SK-N-SH (cell line): ENCODE measurements around the gene DSTN. TPM values are rescaled to one million over a fixed set of nuclear protein-coding genes. Genes with fewer than 3 reads are reported as not detected.

Experiments used
- CTCF ChIA-PET: fragments of 300-600, 350-600 bp; formaldehyde crosslinking; extraction: SDS; loops from one replicate; lab custom pipeline; 2021; lab: Yijun Ruan, JAX
- POLR2A ChIA-PET: fragments of 350-600 bp; sonication (Branson Sonifier 250); formaldehyde crosslinking; extraction: SDS; loops from one replicate; lab custom pipeline; 2020; ENCODE audit warnings: antibody characterized with exemption, inconsistent platforms; lab: Yijun Ruan, JAX
- DNase-seq: peaks from one replicate; pipeline ENCODE4 v3.0.0; 2012
- H2AFZ ChIP-seq: fragments of 200-600 bp; sonication (generic); 2 replicates; pipeline ENCODE4 v1.8.1; 2016; ENCODE audit warnings: antibody characterized with exemption, mild to moderate bottlenecking, low read depth
- H3F3A ChIP-seq: fragments of 200-600 bp; sonication (generic); replicated peaks from 2 replicates; pipeline ENCODE3; 2016; ENCODE audit warnings: antibody characterized with exemption, mild to moderate bottlenecking; ENCODE audit not compliant: insufficient read depth
- H3K27ac ChIP-seq, 2 experiments: fragments of 200-500 bp in 1 of 2; fragments of 200-600 bp in 1 of 2; sonication (Bioruptor generic) in 1 of 2; sonication (generic), shearing (Covaris generic) in 1 of 2; 2 replicates each; pipeline versions ENCODE4 v1.5.1 to v1.6.1; 2014 to 2016; ENCODE audit warnings: low read depth in 2 of 2, inconsistent platforms in 1 of 2, low read length in 1 of 2, mild to moderate bottlenecking in 1 of 2, mixed read lengths in 1 of 2
- H3K27me3 ChIP-seq: fragments of 200-600 bp; sonication (generic), shearing (Covaris generic); 2 replicates; pipeline ENCODE4 v1.6.1; 2016; ENCODE audit warnings: mixed run types; ENCODE audit not compliant: insufficient read depth
- H3K36me3 ChIP-seq, 2 experiments: fragments of 200-500 bp in 1 of 2; fragments of 200-600 bp in 1 of 2; sonication (Bioruptor generic) in 1 of 2; sonication (generic) in 1 of 2; replicated peaks in 1 of 2; 2 replicates each; pipeline versions ENCODE3 to v1.5.1; 2014 to 2016; ENCODE audit warnings: low read length in 1 of 2, mild to moderate bottlenecking in 1 of 2; ENCODE audit not compliant: insufficient read depth in 2 of 2, control insufficient read depth in 1 of 2
- H3K4me1 ChIP-seq, 2 experiments: fragments of 200-500 bp in 1 of 2; fragments of 200-600 bp in 1 of 2; sonication (Bioruptor generic) in 1 of 2; sonication (generic), shearing (Covaris generic) in 1 of 2; 2 replicates each; pipeline versions ENCODE4 v1.5.1 to v1.6.1; 2014 to 2016; ENCODE audit warnings: low read depth in 1 of 2, low read length in 1 of 2, mixed run types in 1 of 2; ENCODE audit not compliant: insufficient read depth in 2 of 2, control insufficient read depth in 1 of 2
- H3K4me2 ChIP-seq: fragments of 200-600 bp; sonication (generic), shearing (Covaris generic); 2 replicates; pipeline ENCODE4 v1.6.1; 2017; ENCODE audit warnings: mixed run types
- H3K4me3 ChIP-seq, 2 experiments: fragments of 200-500 bp in 1 of 2; fragments of 200-600 bp in 1 of 2; sonication (Bioruptor generic) in 1 of 2; sonication (generic), shearing (Covaris generic) in 1 of 2; 2 replicates each; pipeline versions ENCODE4 v1.5.1 to v1.8.1; 2014 to 2016; ENCODE audit warnings: low read depth in 2 of 2, inconsistent platforms in 1 of 2, low read length in 1 of 2, mild to moderate bottlenecking in 1 of 2, mixed read lengths in 1 of 2, moderate library complexity in 1 of 2
- H3K79me2 ChIP-seq: fragments of 200-600 bp; sonication (generic); 2 replicates; pipeline ENCODE4 v1.8.1; 2017; ENCODE audit warnings: mild to moderate bottlenecking; ENCODE audit not compliant: insufficient read depth
- H3K9ac ChIP-seq: fragments of 200-600 bp; sonication (generic); 2 replicates; pipeline ENCODE4 v1.6.1; 2017; ENCODE audit warnings: mixed run types
- H3K9me2 ChIP-seq: fragments of 200-600 bp; sonication (generic); 2 replicates; pipeline ENCODE4 v1.6.1; 2017; ENCODE audit warnings: mixed run types
- H3K9me3 ChIP-seq: fragments of 200-600 bp; sonication (generic); 2 replicates; pipeline ENCODE4 v1.6.1; 2017; ENCODE audit warnings: mixed run types, mild to moderate bottlenecking, moderate library complexity
- H4K20me1 ChIP-seq: fragments of 200-600 bp; sonication (generic); 2 replicates; pipeline ENCODE4 v1.6.1; 2017; ENCODE audit warnings: mild to moderate bottlenecking, mixed run types; ENCODE audit not compliant: insufficient read depth
- CHD2 ChIP-seq: fragments of 150-350 bp; IDR thresholded peaks from 2 replicates; pipeline ENCODE4 v1.6.1; 2018; ENCODE audit warnings: low read length; ENCODE audit not compliant: partially characterized antibody
- FOSL2 ChIP-seq: IDR thresholded peaks from 2 replicates; pipeline ENCODE4 v1.4.0; 2012; ENCODE audit warnings: low read depth, mild to moderate bottlenecking, moderate library complexity, borderline replicate concordance
- GATA2 ChIP-seq: sonication (generic); formaldehyde crosslinking; IDR thresholded peaks from 2 replicates; pipeline ENCODE4 v1.5.0; 2020; ENCODE audit warnings: mild to moderate bottlenecking, missing genetic modification reagents
- JUND ChIP-seq: IDR thresholded peaks from 2 replicates; pipeline ENCODE4 v1.4.0; 2012
- RCOR1 ChIP-seq: fragments of 150-350 bp; IDR thresholded peaks from 2 replicates; pipeline ENCODE4 v1.6.1; 2017; ENCODE audit warnings: antibody characterized with exemption, low read length
- RXRA ChIP-seq: IDR thresholded peaks from 2 replicates; pipeline ENCODE4 v1.4.0; 2012; ENCODE audit warnings: low read depth, mild to moderate bottlenecking, borderline replicate concordance
- SIN3A ChIP-seq: IDR thresholded peaks from 2 replicates; pipeline ENCODE4 v1.6.1; 2012; ENCODE audit warnings: low read depth, mild to moderate bottlenecking, low read length, moderate library complexity, borderline replicate concordance
- SMC3 ChIP-seq: IDR thresholded peaks from 2 replicates; pipeline ENCODE4 v1.6.1; 2012; ENCODE audit warnings: low read depth, low read length, improper control_type of control experiment
- TAF1 ChIP-seq: IDR thresholded peaks from 2 replicates; pipeline ENCODE4 v1.6.1; 2012; ENCODE audit warnings: low read depth, mild to moderate bottlenecking, low read length, moderate library complexity, borderline replicate concordance
- TCF12 ChIP-seq: IDR thresholded peaks from 2 replicates; pipeline ENCODE4 v1.4.0; 2012
- WGBS: methylation state at CpG from one replicate; pipeline ENCODE4 v1.1.6; 2017; ENCODE audit warnings: low lambda C conversion rate; 5-methylcytosine and 5-hydroxymethylcytosine counted together
- polyA plus RNA-seq, 3 experiments: library from polyadenylated mRNA; depleted of rRNA; stranded (reverse); fragments of >200 nt; gene quantifications; 2 replicates each; pipeline ENCODE4 v1.2.3, GENCODE V29; 2012
- TF ChIP-seq, protein P1 (sequence below): IDR thresholded peaks from 2 replicates; pipeline ENCODE4 v1.4.0; 2012; ENCODE audit warnings: low read depth, borderline replicate concordance
- TF ChIP-seq, protein P2 (sequence below): fragments of 150-350 bp; IDR thresholded peaks from 2 replicates; pipeline ENCODE4 v1.6.1; 2016; ENCODE audit warnings: mild to moderate bottlenecking, low read depth, low read length
- TF ChIP-seq, protein P3 (sequence below): IDR thresholded peaks from 2 replicates; pipeline ENCODE4 v1.4.0; 2012; ENCODE audit warnings: low read depth
- TF ChIP-seq, protein P4 (sequence below): IDR thresholded peaks from 2 replicates; pipeline ENCODE4 v1.6.1; 2012; ENCODE audit warnings: mild to moderate bottlenecking, low read depth, low read length, moderate library complexity
- TF ChIP-seq, protein P5 (sequence below): IDR thresholded peaks from 2 replicates; pipeline ENCODE4; 2012

Gene DSTN
- polyA plus RNA-seq, 1 of the 3 experiments (the other 2 are of a cell fraction): 167 TPM

DNA sequence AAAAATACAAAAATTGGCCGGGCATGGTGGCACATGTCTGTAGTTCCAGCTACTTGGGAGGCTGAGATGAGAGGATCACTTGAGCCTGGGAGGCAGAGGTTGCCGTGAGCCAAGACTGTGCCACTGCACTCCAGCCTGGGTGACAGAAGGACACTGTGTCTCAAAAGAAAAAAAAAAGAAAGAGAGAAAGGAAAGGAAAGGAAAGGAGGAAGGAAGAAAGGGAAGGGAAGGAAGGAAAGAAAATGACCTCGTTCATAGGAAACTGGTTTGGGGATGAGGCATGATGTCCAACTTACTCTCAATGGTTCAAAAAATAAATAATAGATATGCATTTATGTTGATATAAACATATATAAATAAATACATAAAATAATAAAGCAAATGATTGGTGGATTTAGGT is 31.9 kb upstream of the DSTN start:
- no peak overlapping the region for H3K9ac ChIP-seq
- no peaks in the 10 kb centered on the region for H4K20me1 ChIP-seq
- no peaks in the 10 kb centered on the region for H3K79me2 ChIP-seq
- TF ChIP-seq TAF1 (no peak), FOSL2 (no peak), TCF12 (no peak)
- TF ChIP-seq, protein P1, sequence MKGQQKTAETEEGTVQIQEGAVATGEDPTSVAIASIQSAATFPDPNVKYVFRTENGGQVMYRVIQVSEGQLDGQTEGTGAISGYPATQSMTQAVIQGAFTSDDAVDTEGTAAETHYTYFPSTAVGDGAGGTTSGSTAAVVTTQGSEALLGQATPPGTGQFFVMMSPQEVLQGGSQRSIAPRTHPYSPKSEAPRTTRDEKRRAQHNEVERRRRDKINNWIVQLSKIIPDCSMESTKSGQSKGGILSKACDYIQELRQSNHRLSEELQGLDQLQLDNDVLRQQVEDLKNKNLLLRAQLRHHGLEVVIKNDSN: no peak
- TF ChIP-seq, protein P2, sequence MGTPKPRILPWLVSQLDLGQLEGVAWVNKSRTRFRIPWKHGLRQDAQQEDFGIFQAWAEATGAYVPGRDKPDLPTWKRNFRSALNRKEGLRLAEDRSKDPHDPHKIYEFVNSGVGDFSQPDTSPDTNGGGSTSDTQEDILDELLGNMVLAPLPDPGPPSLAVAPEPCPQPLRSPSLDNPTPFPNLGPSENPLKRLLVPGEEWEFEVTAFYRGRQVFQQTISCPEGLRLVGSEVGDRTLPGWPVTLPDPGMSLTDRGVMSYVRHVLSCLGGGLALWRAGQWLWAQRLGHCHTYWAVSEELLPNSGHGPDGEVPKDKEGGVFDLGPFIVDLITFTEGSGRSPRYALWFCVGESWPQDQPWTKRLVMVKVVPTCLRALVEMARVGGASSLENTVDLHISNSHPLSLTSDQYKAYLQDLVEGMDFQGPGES: no peak
- H3F3A ChIP-seq: peaks cover 16% of the 10 kb centered on the region
- H3K4me3 ChIP-seq: no peak overlapping the region
- peaks cover 0 to 18% of the 10 kb centered on the region in 2 experiments; a peak in 3 of 4 replicates for H3K4me1 ChIP-seq
- no peak overlapping the region for H3K27ac ChIP-seq
- no peaks in the 10 kb centered on the region for H3K27me3 ChIP-seq
- H3K36me3 ChIP-seq: no peaks in the 10 kb centered on the region
- no peak for DNase-seq
- no peak overlapping the region for H3K4me2 ChIP-seq
- ChIA-PET POLR2A (no interaction called here), CTCF (interaction anchor here (3.7 kb wide), 1 partner anchor 78 kb away, joined by 96 read pairs; no protein-coding TSS in a partner anchor)
- H2AFZ ChIP-seq: no peak overlapping the region
- H3K9me3 ChIP-seq: no peaks in the 10 kb centered on the region
- H3K9me2 ChIP-seq: no peaks in the 10 kb centered on the region
- 80% methylated on average over 3 of the region's 3 CpGs for WGBS

DNA sequence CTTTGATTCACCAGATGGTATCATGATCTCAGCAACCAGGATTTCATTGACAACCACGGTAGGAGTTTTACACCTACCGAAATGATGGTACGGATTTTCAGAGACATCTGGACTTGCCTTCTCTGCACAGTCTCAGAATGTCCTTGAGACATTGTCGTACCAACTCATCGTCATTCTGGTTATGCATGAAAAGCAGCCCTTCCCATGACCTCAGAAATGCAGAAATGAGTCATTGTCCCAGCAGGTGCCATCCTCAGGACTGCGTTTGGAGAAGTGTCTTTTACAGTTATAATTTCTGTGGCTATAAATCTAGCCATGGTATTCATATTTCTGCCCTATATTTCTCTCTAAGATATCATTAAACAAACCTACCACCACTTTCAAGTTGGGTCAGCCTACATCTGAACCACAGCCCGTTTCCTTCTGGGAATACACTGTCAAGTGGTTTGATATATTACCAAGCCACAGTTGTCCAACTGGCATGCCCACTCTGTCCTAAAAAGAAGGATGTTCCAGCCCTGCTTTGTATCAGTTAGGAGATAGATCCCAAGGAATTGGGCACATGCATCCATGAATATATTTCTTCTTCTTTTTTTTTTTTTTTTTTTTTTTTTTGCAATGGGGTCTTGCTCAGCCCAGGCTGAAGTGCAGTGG is 31.2 kb upstream of the DSTN start:
- POLR2A ChIA-PET: no interaction called here
- CTCF ChIA-PET: interaction anchor here (1.3 to 3.7 kb wide), 2 partner anchors 32 to 78 kb away, joined by 6 to 96 read pairs; partner anchors contain the start of gene DSTN
- DNase-seq: no peak

More for the DNA sequence above, 31.2 kb upstream of the DSTN start:
- Histone ChIP-seq H3K79me2 (no peaks in the 10 kb centered on the region), H2AFZ (no peak overlapping the region), H3K4me2 (no peak overlapping the region), H3K9me3 (no peaks in the 10 kb centered on the region), H4K20me1 (no peaks in the 10 kb centered on the region), H3F3A (peaks cover 23% of the 10 kb centered on the region), H3K9me2 (no peaks in the 10 kb centered on the region), H3K36me3 (no peaks in the 10 kb centered on the region), H3K27ac (no peak overlapping the region), H3K27me3 (no peaks in the 10 kb centered on the region), H3K4me3 (no peak overlapping the region), H3K4me1 (peaks cover 0 to 12% of the 10 kb centered on the region in 2 experiments; a peak in 3 of 4 replicates), H3K9ac (no peak overlapping the region)
- WGBS: 42% methylated on average over 6 of the region's 7 CpGs
- TF ChIP-seq JUND (0 out of 2 replicates have a peak, but pooled peaks have one; percentile 12), SIN3A (no peak), CHD2 (no peak), GATA2 (CRISPR knock-in tag) (no peak), TCF12 (0 out of 2 replicates have a peak, but pooled peaks have one; percentile 24), FOSL2 (peak; percentile 39; the same call in 1 of the 2 replicates), RCOR1 (no peak), RXRA (0 out of 2 replicates have a peak, but pooled peaks have one; percentile 13), SMC3 (no peak)
- TF ChIP-seq, protein P3, sequence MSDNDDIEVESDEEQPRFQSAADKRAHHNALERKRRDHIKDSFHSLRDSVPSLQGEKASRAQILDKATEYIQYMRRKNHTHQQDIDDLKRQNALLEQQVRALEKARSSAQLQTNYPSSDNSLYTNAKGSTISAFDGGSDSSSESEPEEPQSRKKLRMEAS: no peak
- TF ChIP-seq, protein P4, sequence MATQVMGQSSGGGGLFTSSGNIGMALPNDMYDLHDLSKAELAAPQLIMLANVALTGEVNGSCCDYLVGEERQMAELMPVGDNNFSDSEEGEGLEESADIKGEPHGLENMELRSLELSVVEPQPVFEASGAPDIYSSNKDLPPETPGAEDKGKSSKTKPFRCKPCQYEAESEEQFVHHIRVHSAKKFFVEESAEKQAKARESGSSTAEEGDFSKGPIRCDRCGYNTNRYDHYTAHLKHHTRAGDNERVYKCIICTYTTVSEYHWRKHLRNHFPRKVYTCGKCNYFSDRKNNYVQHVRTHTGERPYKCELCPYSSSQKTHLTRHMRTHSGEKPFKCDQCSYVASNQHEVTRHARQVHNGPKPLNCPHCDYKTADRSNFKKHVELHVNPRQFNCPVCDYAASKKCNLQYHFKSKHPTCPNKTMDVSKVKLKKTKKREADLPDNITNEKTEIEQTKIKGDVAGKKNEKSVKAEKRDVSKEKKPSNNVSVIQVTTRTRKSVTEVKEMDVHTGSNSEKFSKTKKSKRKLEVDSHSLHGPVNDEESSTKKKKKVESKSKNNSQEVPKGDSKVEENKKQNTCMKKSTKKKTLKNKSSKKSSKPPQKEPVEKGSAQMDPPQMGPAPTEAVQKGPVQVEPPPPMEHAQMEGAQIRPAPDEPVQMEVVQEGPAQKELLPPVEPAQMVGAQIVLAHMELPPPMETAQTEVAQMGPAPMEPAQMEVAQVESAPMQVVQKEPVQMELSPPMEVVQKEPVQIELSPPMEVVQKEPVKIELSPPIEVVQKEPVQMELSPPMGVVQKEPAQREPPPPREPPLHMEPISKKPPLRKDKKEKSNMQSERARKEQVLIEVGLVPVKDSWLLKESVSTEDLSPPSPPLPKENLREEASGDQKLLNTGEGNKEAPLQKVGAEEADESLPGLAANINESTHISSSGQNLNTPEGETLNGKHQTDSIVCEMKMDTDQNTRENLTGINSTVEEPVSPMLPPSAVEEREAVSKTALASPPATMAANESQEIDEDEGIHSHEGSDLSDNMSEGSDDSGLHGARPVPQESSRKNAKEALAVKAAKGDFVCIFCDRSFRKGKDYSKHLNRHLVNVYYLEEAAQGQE: no peak
- TF ChIP-seq, protein P5, sequence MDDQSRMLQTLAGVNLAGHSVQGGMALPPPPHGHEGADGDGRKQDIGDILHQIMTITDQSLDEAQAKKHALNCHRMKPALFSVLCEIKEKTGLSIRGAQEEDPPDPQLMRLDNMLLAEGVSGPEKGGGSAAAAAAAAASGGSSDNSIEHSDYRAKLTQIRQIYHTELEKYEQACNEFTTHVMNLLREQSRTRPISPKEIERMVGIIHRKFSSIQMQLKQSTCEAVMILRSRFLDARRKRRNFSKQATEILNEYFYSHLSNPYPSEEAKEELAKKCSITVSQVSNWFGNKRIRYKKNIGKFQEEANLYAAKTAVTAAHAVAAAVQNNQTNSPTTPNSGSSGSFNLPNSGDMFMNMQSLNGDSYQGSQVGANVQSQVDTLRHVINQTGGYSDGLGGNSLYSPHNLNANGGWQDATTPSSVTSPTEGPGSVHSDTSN: no peak
